Hematopoietic multipotent progenitor cell (in vitro differentiated cells): Measurements from ENCODE around the gene CMKLR1. TPM values are rescaled to one million over a fixed set of nuclear protein-coding genes. Genes with fewer than 3 reads are reported as not detected.

ENCODE experiments used
- DNase-seq, 3 donors: peaks; one replicate each; pipeline ENCODE4 v3.0.0-alpha.2; 2011 to 2015; ENCODE audit warnings: low read depth in 2 of 3, low spot score in 2 of 3
- total RNA-seq: library from RNA; depleted of rRNA; stranded (reverse); fragments of >200 nt; gene quantifications from one replicate; pipeline ENCODE4 v1.2.3, GENCODE V29; 2012

Gene CMKLR1
- total RNA-seq, 1 donor, result 0.27 TPM

DNA sequence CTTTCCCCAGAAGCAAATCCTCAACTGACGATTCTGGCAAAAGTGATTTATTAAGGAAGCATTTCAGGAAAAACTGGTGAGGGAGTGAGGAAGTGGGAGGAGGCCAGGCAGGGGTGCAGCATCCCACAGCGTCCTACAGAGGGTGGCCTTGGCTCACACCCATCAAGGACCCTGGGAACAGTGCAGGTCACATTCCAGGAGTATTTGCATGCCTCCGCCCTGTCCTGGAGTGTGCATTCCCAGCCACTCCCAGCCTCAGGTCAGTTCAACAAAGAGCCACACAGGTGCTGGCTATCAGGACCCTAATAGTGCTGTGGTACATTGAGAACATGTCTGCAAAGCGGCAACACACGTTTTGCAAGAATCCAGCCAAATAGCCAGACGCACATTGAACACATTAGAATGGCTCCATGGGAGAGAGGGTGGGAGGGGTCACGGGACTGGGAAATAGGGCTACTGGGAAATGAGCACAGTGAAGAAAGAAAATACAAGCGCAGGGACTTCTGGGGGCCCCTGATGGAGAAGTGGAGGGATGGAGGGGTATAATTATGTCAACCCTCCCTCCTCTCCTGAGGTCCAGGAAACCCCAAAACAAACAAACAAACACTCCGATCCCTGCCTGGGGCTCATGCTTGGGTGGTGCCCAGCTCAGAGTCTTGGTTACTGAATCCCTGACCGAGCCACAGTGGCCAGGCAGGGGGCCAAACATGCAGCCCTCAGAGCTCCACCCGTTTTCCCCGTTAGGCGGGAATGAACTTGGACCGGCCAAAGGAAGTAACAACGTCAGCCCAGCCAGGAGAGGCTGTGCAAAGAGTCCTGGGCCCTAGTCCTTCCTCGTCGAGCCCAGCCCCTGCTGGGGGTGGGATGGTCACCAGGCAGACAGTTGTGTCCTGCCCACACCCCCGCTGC, 36.5 kb downstream of the CMKLR1 start:
- DNase-seq, result no peak

DNA sequence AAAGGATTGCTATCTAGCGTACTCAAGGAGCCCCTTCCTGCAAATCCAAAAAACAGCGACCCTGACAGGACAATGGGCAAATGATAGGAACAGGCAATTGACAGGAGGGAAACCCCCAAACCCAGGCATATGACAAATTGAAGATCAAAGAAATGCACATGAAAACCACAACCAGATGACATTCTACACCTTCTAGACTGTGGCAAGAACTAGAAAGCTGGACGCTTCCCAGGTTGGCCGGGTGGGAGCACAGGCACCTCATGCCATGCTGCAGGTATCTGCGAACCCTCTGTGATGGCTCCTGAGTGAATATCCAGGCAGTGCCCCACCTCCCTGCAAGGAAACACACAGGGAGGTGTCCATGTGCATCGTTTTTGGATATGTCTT, 37.1 kb downstream of the CMKLR1 start:
- DNase-seq, result no peak

DNA sequence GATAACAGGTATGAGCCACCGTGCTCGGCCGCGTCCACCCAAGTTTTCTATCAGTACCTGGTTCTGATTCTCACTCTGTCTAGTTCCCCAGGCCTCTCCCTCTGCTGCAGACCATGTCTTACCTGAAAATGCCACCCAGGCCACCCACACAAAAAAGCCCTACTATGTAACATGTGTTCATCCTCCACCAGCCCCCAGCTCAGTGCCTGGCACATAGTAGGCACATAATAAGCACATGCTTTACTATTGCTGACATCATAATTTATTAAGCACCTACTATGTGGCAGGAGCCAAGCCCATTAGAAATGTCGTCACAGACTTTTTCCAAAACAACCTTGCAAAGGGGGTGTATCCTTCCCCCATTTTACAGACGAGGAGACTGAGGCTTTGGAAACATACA, 37.8 kb downstream of the CMKLR1 start:
- DNase-seq, result no peak

DNA sequence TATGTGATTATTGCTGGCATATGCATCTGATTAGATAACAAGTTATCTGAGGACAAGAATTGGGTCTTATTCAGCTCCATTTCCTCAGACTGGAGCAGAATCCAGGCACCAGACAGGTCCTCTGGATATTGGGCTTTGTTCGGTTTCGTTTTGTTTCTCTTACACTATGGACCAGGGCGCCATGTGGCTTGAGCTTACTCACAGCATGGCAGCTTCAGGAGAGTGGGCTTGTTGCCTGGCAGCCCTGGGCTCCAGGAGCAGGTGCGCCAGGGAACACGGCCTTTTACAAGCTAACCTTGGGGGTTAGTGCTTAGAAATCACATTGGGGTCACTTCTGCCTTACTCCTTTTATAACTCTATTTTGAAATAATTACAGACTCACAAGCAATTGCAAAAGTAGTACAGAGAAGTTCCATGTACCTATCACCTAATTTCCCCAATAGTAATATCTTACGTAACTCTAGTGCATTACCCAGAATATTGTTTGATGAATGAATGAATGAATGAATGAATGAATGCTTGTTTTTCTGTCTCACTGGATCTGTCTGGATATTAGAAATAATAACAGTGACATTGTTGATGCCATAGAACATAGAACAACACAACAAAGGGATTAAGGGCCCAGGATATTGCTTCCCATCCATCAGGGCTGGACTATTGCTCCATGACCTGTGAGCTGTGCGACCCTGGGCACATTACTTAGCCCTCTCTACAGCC, 39.0 kb downstream of the CMKLR1 start:
- DNase-seq, result no peak

DNA sequence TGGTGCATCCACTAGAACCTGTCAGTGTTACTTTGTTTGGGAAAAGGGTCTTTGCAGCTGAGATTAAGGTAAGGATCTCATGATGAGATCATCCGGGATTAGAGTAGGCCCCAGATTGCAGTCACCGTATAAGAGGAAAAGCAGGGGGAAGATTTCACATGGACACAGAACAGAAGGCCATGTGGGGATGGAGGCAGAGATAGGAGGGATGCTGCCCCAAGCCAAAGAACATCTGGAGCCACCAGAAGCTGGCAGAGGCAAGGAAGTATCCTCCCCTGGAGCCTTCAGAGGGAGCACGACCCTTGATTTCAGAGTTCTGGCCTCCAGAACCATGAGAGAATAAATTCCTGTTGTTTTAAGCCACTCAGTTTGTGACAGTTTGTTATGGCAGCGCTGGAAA, 39.6 kb downstream of the CMKLR1 start:
- DNase-seq, result no peak

DNA sequence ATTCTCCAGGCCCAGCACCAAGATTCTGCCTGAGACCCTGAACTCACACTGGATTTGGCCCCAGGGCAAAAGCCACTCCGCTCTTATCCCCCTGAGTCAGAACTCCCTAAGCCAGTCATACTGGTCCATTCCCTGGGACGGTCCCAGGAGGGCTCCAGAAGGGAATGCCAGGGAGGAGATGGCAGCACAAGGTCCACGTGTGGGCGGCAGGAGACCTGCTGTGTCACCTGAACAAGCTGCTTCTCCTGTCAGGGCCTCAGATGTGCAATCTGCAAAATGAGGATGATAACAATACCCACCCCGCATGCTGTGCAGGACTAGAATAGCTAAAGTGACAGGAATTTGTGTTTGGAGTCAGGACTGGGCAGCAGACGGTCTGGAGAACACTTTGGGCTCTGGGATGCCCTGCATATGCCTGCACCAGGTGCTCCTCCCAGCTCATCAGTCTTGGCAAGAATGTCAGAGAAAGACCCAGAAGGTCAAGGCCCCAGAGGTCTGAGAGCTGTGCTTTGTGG, 40.3 kb downstream of the CMKLR1 start:
- DNase-seq, result no peak

DNA sequence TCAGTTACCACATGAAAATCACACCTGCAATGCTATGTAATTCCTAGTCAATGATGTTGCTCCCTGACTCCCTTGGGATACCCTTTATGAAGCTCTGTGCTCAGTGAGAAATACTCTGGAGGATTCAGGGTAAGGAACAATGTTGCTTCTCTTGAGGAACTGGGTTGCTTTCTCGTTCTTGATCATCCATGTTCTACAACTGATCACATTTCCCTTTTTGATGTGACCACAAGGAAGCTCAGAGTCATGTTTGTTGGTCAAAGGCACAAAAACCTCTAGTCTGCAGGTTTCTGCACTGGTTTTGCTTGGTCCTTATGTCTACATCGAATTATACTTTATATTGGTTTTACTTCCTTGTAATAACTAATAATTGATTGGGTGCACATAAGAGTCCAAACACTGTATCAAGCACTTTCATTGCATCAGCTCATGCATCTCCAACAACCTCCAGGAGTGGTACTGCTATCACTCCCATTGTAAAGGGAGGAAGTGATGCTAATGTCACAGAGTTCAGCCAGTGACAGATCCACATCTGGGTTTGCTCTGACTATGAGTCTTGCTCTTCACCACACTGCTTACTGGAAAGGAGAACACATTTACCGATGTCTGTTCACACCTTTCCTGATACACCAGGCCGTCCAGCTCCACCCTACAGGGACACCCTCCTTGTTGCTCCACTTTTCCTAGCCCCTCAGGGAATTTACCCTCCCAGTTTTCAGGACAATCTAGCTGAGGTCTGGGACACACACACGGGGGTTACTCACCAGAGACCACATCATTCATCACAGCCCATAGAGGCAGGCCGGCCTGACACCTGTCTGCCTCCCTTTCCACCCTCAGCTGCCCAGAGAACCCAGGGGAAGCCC, 41.0 kb downstream of the CMKLR1 start:
- no peak for DNase-seq

DNA sequence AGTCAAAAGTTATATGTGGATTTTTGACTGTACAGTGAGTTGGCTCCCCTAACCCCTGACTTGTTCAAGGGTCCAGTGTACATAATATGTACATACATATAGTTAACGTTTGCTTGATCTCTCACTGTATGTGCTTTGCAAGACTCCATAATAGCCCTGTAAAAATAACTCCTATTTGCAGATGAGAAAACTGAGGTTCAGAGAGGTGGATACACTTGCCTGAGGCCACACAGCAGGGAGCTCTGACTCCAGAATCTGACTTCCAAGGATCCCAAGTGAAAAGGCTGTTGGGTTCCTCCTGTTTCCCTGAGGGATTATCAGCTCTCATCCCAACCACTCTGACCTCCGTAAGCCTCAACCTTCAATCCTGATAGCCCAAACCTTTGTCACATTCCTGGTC, 41.7 kb downstream of the CMKLR1 start:
- DNase-seq, result no peak

DNA sequence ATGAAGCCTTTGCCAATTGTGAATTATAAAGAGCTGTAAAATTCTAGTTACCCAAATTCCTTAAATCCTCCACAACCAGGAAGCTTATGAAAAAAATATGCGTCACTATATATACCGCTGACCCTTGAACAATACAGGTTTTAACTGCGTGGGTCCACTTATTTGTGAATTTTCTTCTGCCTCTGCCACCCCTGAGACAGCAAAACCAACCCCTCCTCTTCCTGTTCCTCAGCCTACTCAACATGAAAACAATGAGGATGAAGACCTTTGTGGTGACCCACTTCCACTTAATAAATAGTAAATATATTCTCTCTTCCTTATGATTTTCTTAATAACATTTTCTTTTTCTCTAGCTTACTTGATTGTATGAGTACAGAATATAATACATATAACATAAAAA, 42.2 kb downstream of the CMKLR1 start:
- DNase-seq, result no peak

DNA sequence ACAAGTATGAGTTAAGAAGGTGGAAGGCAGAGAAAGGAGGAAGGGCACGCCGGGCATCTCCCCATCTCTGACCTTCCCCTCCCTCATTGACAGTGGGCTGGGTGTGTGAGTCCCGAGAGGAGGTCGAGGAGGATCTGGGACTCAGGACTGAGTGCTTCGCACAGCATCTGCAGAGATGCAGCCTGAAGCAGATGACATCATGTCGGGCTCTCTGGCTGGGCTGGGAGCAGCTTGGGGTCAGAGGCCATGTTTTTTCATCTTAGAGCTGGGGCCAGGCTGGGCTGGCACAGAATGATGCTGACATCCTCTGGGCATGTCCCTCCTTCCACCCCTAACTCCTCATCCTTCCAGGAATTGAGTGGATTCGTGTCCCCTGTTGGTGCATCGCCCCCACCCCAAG, 43.5 kb downstream of the CMKLR1 start:
- no peak for DNase-seq

DNA sequence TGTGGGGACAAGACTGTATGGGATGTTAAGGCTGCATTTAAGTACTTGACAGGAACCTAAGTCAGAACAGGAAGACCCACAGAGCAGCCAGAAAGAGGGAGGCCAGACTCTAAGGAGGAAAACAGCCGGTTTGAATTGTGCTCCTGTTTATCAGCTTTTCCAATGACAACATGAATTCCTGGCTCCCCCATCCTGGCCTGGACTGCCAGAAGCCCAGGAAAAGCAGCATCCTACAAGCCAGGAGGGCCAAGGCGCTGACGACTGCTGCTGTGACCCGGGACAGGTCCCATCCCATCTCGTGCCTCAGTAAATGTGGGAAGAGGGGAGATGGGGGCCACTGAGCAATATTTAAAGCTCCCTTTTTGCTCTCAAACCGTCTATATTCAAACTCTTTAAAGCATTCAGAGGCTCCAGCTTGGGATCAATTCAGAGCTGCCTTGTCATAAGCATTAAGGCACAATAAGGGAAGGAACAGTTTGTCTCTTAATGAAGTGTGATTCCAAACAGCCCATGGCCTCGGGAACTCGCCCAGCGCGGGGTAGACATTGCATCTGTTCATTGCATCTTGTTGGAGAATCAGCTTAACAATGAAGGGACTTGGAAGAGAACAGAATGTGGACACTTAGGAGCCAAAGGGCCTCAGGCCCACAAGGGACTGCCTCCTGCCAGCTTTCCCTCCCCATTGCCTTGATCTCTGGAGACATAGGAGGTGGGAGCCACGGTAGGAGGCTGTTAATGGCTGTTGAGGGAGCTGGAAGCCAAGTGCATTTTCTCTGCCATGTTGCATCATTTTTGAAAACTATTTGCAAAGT, 49.6 kb downstream of the CMKLR1 start:
- no peak for DNase-seq

DNA sequence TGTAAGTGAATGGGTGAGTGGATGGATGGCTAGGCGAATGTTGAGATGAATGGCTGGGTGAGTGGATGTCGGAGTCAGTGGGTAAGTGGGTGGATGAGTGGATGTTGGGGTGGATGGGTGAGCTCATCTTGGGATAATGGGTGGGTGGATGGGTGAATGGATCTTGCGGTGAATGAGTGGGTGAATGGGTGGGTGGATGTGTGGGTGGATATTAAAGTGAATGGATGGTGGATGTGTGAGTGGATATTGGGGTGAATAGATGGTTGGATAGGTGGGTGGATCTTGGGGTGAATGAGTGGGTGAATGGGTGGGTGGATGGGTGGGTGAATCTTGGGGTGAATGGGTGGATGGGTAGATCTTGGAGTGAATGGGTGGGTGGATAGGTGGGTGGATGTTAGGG, 51.9 kb downstream of the CMKLR1 start:
- DNase-seq, result no peak

DNA sequence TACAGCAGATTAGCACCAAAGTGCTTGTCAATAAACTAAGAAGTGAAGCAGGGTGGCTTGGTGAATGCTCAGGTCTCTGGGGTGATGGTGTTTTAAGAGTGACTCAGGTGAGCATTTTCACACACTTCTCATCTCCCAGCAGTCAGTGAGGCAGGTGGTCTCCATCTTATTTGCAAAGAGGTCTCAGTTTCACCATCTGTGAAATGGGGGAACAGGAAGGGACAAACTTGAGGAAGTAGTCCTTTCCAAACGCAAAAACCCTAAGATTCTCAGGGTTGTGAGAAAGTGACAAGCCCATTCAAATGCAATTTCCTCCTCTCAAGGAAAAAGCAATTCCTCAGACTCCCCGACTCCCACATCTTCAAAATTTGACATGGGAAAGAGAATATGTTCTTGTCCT, 54.1 kb downstream of the CMKLR1 start:
- no peak for DNase-seq

DNA sequence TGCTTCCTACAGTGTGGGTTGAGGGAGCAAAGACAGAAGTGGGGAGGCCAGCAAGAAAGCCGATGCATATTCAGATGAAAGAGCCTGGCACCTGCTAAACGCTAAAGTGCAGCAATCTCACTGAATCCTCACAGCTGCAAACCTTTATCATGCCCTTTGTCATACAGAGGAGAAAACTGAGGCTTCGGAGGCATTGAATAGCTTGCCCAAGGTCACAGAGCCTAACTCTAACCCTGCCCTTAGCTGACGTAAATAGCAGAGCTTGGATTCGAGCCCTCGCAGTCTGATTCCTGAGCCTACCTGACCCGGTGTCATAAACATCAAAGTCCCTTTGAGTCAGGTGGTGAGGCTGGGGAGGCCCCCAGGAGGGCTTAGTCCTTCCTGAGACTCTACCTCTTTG, 54.9 kb downstream of the CMKLR1 start:
- DNase-seq, result no peak

DNA sequence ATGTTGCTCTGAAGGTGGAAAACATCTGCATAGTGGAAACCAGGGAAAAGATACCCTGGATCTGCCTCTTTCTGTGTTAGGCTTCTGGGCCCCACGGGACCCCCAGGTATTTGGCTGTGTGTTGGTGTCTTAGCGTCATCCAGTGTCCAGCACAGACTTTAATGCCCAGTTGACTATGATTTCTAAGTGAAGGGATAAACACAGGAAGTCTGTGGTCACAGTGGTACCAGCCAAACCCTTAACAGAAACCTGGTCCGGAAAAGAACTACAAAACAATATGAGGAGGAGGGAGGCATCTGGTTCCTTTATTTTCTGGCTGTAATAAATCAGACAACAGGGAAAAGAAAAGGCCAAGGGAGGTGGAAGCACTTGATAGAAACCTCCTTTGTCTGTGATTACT, 56.4 kb downstream of the CMKLR1 start:
- DNase-seq, result peak in 2 of 3 donors; percentile 65 to 92

DNA sequence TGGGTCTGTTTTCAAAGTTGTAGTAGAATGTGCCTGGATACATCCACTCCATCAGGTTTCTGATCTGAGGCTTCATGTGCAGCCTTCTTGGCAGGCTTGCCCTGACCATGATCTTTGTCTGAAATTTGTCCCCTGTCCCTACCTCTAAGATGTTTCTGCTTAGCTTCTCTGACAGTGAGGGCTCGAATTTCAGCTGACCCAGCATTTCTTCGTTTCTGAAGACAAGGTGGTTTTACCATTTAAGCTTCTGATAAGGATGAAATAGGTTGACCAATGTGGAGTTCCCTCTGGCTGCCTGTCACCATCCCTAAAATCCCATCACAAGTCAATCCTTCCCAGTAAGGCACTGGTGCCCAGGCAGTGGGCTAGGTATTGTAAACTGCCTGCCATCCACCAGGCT, 57.0 kb downstream of the CMKLR1 start:
- no peak for DNase-seq

DNA sequence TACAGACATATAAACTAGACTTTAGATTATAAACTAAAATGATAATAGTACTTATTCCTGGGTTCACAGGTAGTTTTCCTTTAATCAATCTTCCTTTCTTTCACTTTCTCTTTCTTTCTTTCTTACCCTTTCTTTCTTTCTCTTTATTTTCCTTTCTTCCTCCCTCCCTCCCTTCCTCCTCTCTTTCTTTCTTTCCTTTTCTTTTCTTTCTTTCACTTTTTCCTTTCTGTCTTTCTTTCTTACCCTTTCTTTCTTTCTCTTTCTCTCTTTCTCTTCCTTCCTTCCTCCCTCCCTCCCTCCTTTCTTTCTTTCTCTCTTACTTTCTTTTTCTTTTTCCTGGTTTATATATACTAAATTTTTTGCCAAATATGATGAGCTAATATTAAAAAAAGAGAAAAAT, 61.5 kb downstream of the CMKLR1 start:
- no peak for DNase-seq

DNA sequence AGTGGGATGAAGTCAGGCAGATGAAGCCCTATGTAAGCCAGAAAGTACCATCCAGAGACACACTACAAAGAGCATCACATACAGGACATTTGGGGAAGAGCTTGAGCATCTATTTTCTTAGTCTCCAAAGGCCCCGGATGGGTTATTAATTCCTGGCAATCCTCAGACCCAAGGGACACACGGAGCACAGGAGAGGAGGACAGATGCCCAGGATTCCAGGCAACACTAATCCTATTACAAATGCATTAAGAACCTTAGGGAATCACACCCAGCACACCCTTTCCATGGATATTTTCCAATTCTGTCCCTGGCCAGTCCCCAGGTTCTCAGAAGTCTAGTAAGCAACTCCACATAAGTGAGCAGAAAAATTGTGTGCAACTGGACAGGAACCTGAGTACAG, 65.9 kb downstream of the CMKLR1 start:
- no peak for DNase-seq

DNA sequence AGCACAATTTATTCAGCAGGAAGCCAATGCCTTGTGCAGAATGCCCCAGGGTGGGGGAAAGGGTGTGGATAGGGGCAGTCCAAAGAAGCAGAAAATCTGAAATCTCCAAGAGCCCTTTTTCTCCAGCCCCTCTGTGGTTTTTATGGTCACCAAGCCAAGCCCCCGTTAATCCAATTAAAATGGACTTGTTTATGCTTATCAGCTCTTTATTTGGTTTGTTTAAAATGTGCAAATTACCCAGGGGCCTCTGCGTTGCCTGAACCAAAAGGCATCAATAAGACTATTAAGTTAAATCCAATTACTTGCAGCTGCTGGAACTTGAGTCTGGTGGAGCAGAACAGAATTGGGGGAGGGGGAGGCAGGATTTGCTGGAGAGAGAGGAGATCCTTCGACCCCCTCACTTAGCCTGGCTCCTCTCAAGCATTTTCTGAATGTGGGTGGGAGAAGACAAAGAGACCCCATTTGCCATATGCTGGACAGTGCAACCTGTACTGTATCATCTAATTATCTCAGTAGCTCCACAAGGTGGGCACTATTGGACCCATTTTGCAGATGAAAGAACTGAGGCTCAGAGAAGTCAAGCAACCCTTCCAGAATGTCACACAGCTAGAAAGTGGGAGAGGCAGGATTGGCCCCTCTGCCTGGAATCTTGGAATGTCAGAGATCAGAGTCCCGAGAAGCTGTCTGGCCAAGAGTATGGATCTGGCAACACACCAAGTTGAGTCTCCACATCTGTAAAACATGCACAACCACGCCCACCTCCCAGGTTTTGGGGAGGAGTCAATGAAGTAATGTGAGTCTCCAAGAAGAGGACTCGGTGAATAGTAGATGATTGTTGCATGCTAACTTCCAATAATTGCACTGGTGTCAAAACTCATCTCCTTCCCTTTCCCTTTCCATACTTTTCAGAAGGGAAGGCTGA, 66.9 kb downstream of the CMKLR1 start:
- DNase-seq, result no peak
